IMR-90 (cell line): ENCODE data around the gene COLEC12. TPM values are rescaled to one million over a fixed set of nuclear protein-coding genes. Genes with fewer than 3 reads are reported as not detected.

Experiments
- ATAC-seq: fragments of 200-7000 bp; cut with Tn5 transposase; 2 replicates; pipeline ENCODE4 v1.9.1; 2020; ENCODE audit warnings: low read depth, mild to moderate bottlenecking, moderate library complexity
- BruUV-seq: library from RNA; stranded (reverse); fragments of 400-500 nt; replicated peaks from 2 replicates; lab custom pipeline; 2021; lab: Mats Ljungman, UMichigan
- CTCF ChIA-PET: fragments of 300-600 bp; formaldehyde crosslinking; extraction: SDS; loops from one replicate; lab custom pipeline; 2021; ENCODE audit warnings: antibody characterized with exemption; lab: Yijun Ruan, JAX
- POLR2A ChIA-PET: fragments of 300-600 bp; sonication (Branson Sonifier 250); formaldehyde crosslinking; loops from one replicate; lab custom pipeline; 2022; ENCODE audit warnings: antibody characterized with exemption; ENCODE audit not compliant: unreplicated experiment; lab: Charles Lee
- DNase-seq: peaks from one replicate; pipeline ENCODE4 v3.0.0; 2013
- H2AFZ ChIP-seq: replicated peaks from 2 replicates; pipeline ENCODE3; 2013; ENCODE audit warnings: low read length, mild to moderate bottlenecking; ENCODE audit not compliant: poor library complexity
- H2AK5ac ChIP-seq: 2 replicates; pipeline ENCODE4 v1.6.1; 2013; ENCODE audit warnings: low read depth, low read length, inconsistent platforms
- H2AK9ac ChIP-seq: replicated peaks from 2 replicates; pipeline ENCODE3; 2013; ENCODE audit warnings: mild to moderate bottlenecking, low read depth, low read length, moderate library complexity; ENCODE audit not compliant: poor library complexity
- H2BK120ac ChIP-seq: 2 replicates; pipeline ENCODE4 v1.6.1; 2013; ENCODE audit warnings: low read depth, low read length, inconsistent platforms
- H2BK15ac ChIP-seq: 3 replicates; pipeline ENCODE4 v1.6.1; 2013; ENCODE audit warnings: low read depth, low read length, inconsistent platforms
- H2BK20ac ChIP-seq: 2 replicates; pipeline ENCODE4 v1.6.1; 2013; ENCODE audit warnings: low read depth, mild to moderate bottlenecking, inconsistent platforms, low read length, moderate library complexity
- H2BK5ac ChIP-seq: 2 replicates; pipeline ENCODE4 v1.6.1; 2013; ENCODE audit warnings: mild to moderate bottlenecking, low read depth, low read length, inconsistent platforms; ENCODE audit not compliant: poor library complexity, severe bottlenecking
- H3K14ac ChIP-seq: replicated peaks from 2 replicates; pipeline ENCODE4 v1.6.1; 2013; ENCODE audit warnings: low read depth, low read length, inconsistent platforms
- H3K18ac ChIP-seq: 2 replicates; pipeline ENCODE4 v1.6.1; 2013; ENCODE audit warnings: low read depth, low read length, control low read depth
- H3K23ac ChIP-seq: 2 replicates; pipeline ENCODE4 v1.6.1; 2013; ENCODE audit warnings: low read depth, low read length, inconsistent platforms
- H3K27ac ChIP-seq: 2 replicates; pipeline ENCODE4 v1.5.1; 2013; ENCODE audit warnings: mild to moderate bottlenecking, control low read depth, low read length; ENCODE audit not compliant: insufficient read depth
- H3K27me3 ChIP-seq: 2 replicates; pipeline ENCODE4 v1.6.1; 2013; ENCODE audit warnings: low read length; ENCODE audit not compliant: control insufficient read depth, insufficient read depth
- H3K36me3 ChIP-seq: 2 replicates; pipeline ENCODE4 v1.6.1; 2013; ENCODE audit warnings: low read length, mixed read lengths; ENCODE audit not compliant: control insufficient read depth, insufficient read depth
- H3K4ac ChIP-seq: 2 replicates; pipeline ENCODE4 v1.6.1; 2013; ENCODE audit warnings: low read depth, low read length, inconsistent platforms
- H3K4me1 ChIP-seq: 2 replicates; pipeline ENCODE4 v1.6.1; 2013; ENCODE audit warnings: low read length, mixed read lengths; ENCODE audit not compliant: control insufficient read depth, insufficient read depth
- H3K4me2 ChIP-seq: 2 replicates; pipeline ENCODE4 v1.6.1; 2013; ENCODE audit warnings: low read depth, mild to moderate bottlenecking, control low read depth, low read length, moderate library complexity
- H3K4me3 ChIP-seq: 2 replicates; pipeline ENCODE4 v1.5.1; 2013; ENCODE audit warnings: low read depth, mild to moderate bottlenecking, control low read depth, low read length, moderate library complexity; ENCODE audit not compliant: insufficient read depth
- H3K56ac ChIP-seq: 2 replicates; pipeline ENCODE4 v1.6.1; 2013; ENCODE audit warnings: low read length, inconsistent platforms; ENCODE audit not compliant: insufficient read depth; ENCODE audit errors: extremely low read depth
- H3K79me1 ChIP-seq, 2 experiments: 2 replicates each; pipeline ENCODE4 v1.6.1; 2013; ENCODE audit warnings: low read length in 2 of 2, inconsistent platforms in 1 of 2, low read depth in 1 of 2
- H3K9ac ChIP-seq: 2 replicates; pipeline ENCODE4 v1.6.1; 2013; ENCODE audit warnings: low read depth, low read length, control low read depth
- H3K9me1 ChIP-seq: 2 replicates; pipeline ENCODE4 v1.6.1; 2013; ENCODE audit warnings: low read length, inconsistent platforms; ENCODE audit not compliant: insufficient read depth
- H3K9me3 ChIP-seq: 2 replicates; pipeline ENCODE4 v1.6.1; 2013; ENCODE audit warnings: low read length; ENCODE audit not compliant: control insufficient read depth, insufficient read depth
- H4K20me1 ChIP-seq: 2 replicates; pipeline ENCODE4 v1.6.1; 2013; ENCODE audit warnings: low read length, inconsistent platforms; ENCODE audit not compliant: insufficient read depth
- H4K5ac ChIP-seq: 2 replicates; pipeline ENCODE4 v1.6.1; 2013; ENCODE audit warnings: mild to moderate bottlenecking, low read depth, low read length, control low read depth
- H4K8ac ChIP-seq, 2 experiments: 2 replicates each; pipeline ENCODE4 v1.6.1; 2013; ENCODE audit warnings: low read depth in 2 of 2, low read length in 2 of 2, control low read depth in 1 of 2, inconsistent platforms in 1 of 2
- H4K91ac ChIP-seq: 2 replicates; pipeline ENCODE4 v1.6.1; 2013; ENCODE audit warnings: low read depth, low read length, inconsistent platforms; ENCODE audit not compliant: insufficient read depth
- BHLHE40 ChIP-seq: fragments of 150-350 bp; IDR thresholded peaks from 2 replicates; pipeline ENCODE4 v1.6.1; 2016; ENCODE audit warnings: mild to moderate bottlenecking, low read depth, low read length
- MAFK ChIP-seq: IDR thresholded peaks from 2 replicates; pipeline ENCODE4 v1.6.1; 2012; ENCODE audit warnings: low read depth, low read length, improper control_type of control experiment
- MAZ ChIP-seq: IDR thresholded peaks from 2 replicates; pipeline ENCODE4 v1.6.1; 2012; ENCODE audit warnings: low read depth, mild to moderate bottlenecking, low read length, improper control_type of control experiment, moderate library complexity, borderline replicate concordance
- POLR2A ChIP-seq: IDR thresholded peaks from 2 replicates; pipeline ENCODE4 v1.6.1; 2012; ENCODE audit warnings: mild to moderate bottlenecking, low read depth, low read length
- SMC3 ChIP-seq: fragments of 150-350 bp; IDR thresholded peaks from 2 replicates; pipeline ENCODE4 v1.6.1; 2016; ENCODE audit warnings: low read depth, mild to moderate bottlenecking, antibody characterized with exemption, low read length, moderate library complexity
- WGBS, 2 experiments: methylation state at CpG; one replicate each; pipeline versions ENCODE4 v1.1.5 to v1.1.7; 2013; ENCODE audit warnings: missing lambda C conversion rate in 2 of 2; ENCODE audit not compliant: insufficient read length in 1 of 2; ENCODE audit errors: extremely low coverage in 2 of 2; 5-methylcytosine and 5-hydroxymethylcytosine counted together
- dilution Hi-C: fragments of 300-500 bp; cut with HindIII; formaldehyde crosslinking; loops from one replicate; pipeline ENCODE4 v1.14.3; 2018; ENCODE audit warnings: low sequenced_read_pairs; ENCODE audit not compliant: unreplicated experiment
- in situ Hi-C: fragments of 300-500 bp; cut with MboI; formaldehyde crosslinking; loops from 3 replicates; pipeline ENCODE4 v1.14.3; 2019; ENCODE audit warnings: low sequenced_read_pairs, inconsistent platforms, mixed read lengths
- intact Hi-C: fragments of 100-400 bp; cut with micrococcal nuclease; formaldehyde crosslinking; loops from 2 replicates; pipeline ENCODE4 v1.10.0; 2022
- polyA plus RNA-seq, 3 experiments: library from polyadenylated mRNA; depleted of rRNA; stranded (reverse); fragments of >200 nt; gene quantifications; 2 replicates each; pipeline ENCODE4 v1.2.3, GENCODE V29; 2012; ENCODE audit warnings: low replicate concordance in 1 of 3
- total RNA-seq: library from RNA; depleted of rRNA; stranded (reverse); fragments of >200 nt; gene quantifications from 2 replicates; pipeline ENCODE4 v1.2.3, GENCODE V29; 2012

COLEC12 gene
- total and polyA plus RNA-seq, 2 of the 4 experiments (the other 2 are of a cell fraction) = 1.0 to 2.3 TPM

DNA sequence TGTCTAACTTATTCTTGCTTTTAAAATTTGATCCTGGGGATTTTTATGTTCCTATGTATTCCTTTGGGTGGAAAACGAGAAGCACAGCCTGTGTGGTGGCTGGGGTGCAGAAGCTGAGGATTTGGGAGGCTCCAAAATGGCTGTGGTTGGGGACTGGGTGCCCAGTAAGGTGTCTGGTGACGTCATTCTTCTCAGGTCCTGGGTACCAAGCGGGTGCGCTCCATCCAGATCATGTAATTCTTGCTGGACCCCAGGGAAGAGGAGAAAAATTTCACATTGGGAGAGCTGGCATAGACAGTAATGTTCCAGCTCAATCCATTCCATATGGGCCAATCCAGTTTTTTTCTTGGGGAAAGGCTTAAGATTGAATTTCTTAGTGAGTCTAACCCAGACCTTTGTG, 171.6 kb downstream of the COLEC12 start:
- POLR2A ChIA-PET = no interaction called here
- Histone ChIP-seq H3K27ac (no peak overlapping the region), H2BK120ac (no peak overlapping the region), H2BK20ac (no peak overlapping the region), H3K4me3 (no peak overlapping the region), H2AFZ (no peak overlapping the region), H3K23ac (no peak overlapping the region), H3K4me1 (peaks cover 7% of the 10 kb centered on the region; the same call in 1 of the 2 replicates), H4K8ac (no peak overlapping the region), H3K79me1 (no peaks in the 10 kb centered on the region), H2BK5ac (no peak overlapping the region), H4K20me1 (no peaks in the 10 kb centered on the region), H3K4me2 (no peak overlapping the region), H3K36me3 (no peaks in the 10 kb centered on the region), H3K9me3 (no peaks in the 10 kb centered on the region), H3K4ac (no peak overlapping the region), H2BK15ac (no peak overlapping the region), H4K5ac (no peak overlapping the region), H3K18ac (no peak overlapping the region), H2AK5ac (no peak overlapping the region), H2AK9ac (no peak overlapping the region), H3K9me1 (no peaks in the 10 kb centered on the region), H4K91ac (no peak overlapping the region), H3K56ac (no peak overlapping the region), H3K27me3 (peaks cover 51% of the 10 kb centered on the region), H3K9ac (no peak overlapping the region), H3K14ac (no peak overlapping the region)
- 100% methylated on average over 1 of the region's 4 CpGs; no CpG with 5 or more reads in 1 of the 2 experiments for WGBS, 2 experiments
- DNase-seq (no peak), ATAC-seq (no peak)
- intact Hi-C loops = no loop called here
- dilution Hi-C loops = no loop called here
- no peak for TF ChIP-seq POLR2A
- TF ChIP-seq BHLHE40 = no peak
- no peak for TF ChIP-seq SMC3
- TF ChIP-seq MAFK = no peak
- no peak for TF ChIP-seq MAZ
- BruUV-seq = no TSS peak
- CTCF ChIA-PET = no interaction called here
- in situ Hi-C loops = no loop called here
